GM21717 (cell line): ENCODE data around the gene RNF150.

Experiments
- ATAC-seq: cut with Tn5 transposase; IDR thresholded peaks from one replicate; pipeline ENCODE4 v1.9.1; 2021; ENCODE audit warnings: mild to moderate bottlenecking, moderate library complexity; ENCODE audit not compliant: unreplicated experiment

The RNF150 gene

GRCh38 chr4:141132072-141132708 lies 1.1 kb downstream of the RNF150 start:
- ATAC-seq = peak; percentile 21

- no peak for ATAC-seq
These were observed 1.6 kb downstream of the RNF150 start for GRCh38 chr4:141131723-141132071.

GRCh38 chr4:141130947-141131605 lies 2.2 kb downstream of the RNF150 start:
- ATAC-seq = no peak

DNA sequence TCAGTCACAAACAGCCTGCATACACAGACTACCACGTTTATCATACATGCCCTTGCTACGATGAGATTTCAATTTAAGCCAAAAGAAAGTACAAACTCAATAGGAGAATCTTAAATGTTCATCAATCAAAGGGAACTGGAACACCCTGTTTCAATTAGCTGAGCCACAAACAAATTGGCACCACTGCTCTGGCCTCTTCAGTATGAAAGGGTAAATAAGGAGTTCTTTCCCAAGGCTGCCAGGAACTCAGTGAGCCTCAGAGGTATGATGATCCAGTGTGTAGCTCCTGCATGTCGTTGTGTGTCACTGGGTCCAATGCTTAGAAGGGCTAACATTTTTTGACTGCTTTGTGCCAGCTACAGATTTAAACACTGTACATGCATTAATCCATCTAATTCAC lies 5.4 kb downstream of the RNF150 start:
- ATAC-seq = no peak

DNA sequence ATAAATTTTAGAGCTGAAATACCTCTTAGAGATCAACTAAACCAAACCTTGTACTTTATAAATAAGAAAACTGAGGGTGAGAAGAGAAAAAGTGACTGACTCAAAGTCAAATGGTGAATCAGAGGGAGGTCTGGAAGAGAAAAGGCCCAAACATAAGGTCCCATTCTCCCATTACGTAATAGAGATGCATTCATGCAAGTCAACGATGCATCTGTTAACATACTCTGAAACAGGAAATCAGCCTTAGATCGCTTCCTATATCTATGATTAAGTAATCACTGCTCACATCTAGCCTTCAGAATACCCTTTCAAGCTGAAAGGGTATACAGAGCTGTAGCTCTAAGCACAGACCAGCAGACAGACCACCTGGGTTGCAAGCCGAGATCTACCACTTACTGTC lies 6.5 kb downstream of the RNF150 start:
- ATAC-seq = no peak

DNA sequence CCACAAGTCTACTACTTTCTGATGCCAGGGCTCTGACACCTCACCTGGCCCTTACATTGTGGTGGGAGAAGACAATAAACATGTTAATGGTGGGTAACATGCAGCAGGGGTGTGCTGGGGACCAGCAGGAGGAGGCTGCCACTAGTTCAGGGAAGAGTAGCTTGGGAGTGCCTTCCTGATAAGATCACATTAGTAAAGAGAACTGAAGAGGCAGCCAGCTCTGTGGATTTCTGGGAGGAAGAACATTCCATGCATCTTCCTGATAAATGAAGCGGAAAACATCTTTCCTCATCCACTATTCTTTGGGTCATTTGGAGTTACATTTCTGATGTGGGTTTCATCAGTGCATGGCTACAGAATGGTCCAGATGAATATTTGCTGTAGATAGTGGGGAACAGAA lies 9.0 kb downstream of the RNF150 start:
- no peak for ATAC-seq

DNA sequence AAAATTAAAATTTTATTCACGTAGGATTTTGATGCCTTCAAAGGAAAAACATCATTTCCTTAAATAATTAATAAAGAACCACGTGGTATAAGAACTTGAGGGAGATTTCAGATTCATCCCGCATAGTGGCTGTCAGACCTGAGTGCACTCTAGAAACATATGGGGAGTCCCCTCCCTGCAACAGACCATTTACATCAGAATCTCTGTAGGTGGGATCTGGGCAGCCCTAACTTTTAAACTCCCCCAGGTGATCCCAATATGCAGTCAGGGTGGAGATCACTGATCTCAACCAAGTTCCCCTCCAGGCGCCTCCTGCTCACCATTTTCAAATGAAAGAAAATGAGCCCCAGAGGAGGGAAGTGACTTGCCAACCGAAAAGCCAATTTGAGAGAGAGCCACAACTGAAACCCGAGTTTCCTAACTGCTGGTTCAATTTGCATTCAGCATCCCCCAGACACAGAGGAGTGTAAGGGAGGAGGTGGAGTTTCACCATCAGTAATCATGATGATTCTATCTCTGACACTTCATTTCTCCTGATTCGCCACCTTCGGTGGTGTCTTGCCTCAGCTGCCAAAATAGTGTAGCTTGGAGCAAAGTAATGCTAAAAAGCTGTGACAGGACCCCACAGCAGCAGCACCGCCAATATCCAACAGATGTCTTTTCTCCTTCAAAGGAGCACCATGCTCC lies 11.4 kb downstream of the RNF150 start:
- ATAC-seq = no peak

GRCh38 chr4:141121101-141121500 lies 12.2 kb downstream of the RNF150 start:
- no peak for ATAC-seq

- ATAC-seq = no peak
These were observed 13.2 kb downstream of the RNF150 start for GRCh38 chr4:141120036-141120593.

DNA sequence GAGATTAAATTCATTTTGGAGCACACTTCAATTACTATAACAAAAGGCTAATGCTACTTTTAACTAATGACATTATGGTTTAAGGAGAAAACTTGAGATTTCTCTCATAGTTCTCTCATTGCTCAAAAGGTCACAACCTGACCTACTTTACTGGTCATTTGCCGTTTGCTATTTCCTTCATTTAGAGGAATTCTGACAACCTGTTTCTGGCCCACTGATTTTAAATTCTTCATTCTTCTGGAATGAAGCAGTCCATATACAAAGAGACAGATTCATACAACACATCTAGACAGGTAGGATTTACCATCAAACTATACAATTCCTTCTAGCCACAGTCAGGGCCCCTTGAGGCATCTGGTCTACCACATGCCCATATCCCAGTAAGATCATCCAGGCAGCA lies 14.2 kb downstream of the RNF150 start:
- ATAC-seq = no peak

- no peak for ATAC-seq
These were observed 14.9 kb downstream of the RNF150 start for GRCh38 chr4:141118381-141118780.

GRCh38 chr4:141117935-141118334 lies 15.3 kb downstream of the RNF150 start:
- ATAC-seq = no peak

DNA sequence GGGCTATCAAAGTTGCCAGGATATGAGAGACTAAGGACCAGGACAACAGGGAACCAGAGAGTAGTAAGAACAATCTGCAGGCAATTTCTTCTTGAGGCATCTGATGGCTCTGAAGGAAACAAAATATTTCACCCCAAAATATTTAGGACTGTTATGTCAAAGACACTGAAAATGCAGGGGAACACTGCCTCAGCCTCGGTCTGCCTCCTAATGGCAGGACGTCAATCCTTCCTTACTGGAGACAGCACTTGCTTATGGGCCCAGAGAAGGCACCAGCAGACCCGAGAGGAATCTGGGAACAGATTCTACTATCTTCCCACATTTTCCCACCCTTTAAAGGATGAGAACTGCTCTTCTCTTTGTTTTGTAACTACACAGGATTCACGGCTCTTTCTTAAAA lies 23.3 kb downstream of the RNF150 start:
- ATAC-seq = no peak

GRCh38 chr4:141107927-141108326 lies 25.3 kb downstream of the RNF150 start:
- no peak for ATAC-seq

DNA sequence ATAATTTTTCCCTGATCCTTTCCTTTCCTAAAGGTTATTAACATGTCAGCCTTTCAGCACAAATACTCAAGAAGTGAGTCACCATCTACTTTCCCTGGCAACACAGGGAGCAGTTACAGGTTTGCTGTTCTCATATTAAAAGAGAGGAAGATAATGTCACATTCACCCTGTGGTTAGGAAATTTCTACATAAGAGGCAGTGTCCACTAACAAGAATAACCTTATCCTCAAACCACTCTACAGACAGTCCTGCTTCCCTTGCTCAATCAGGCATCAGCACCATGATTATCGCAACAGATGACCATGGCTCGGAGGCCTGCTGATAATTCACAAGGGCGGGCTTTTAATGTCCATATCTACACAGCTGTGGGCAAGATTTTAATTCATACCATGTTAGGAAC lies 30.9 kb downstream of the RNF150 start:
- no peak for ATAC-seq

GRCh38 chr4:141101511-141101910 lies 31.8 kb downstream of the RNF150 start:
- no peak for ATAC-seq

GRCh38 chr4:141099326-141099725 lies 33.9 kb downstream of the RNF150 start:
- ATAC-seq = no peak

DNA sequence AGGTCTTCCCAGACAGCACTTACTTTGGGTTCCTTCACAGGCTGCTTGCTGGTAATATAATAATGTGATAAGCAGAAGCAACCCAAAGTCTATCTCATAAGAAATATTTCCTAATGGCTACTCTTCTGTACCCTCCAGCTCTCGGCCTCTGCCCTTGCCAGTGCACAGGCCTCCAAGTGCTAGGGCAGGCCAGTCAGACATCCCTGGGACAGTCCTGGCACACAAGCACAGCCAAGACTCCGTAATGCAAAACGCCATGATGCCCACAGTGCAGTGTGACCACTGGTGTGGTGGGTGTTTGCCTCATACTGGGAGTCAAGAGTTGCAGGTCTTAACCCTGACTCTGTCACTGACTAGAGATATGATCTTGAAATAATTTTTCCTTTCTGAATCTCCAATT lies 35.1 kb downstream of the RNF150 start:
- ATAC-seq = no peak

DNA sequence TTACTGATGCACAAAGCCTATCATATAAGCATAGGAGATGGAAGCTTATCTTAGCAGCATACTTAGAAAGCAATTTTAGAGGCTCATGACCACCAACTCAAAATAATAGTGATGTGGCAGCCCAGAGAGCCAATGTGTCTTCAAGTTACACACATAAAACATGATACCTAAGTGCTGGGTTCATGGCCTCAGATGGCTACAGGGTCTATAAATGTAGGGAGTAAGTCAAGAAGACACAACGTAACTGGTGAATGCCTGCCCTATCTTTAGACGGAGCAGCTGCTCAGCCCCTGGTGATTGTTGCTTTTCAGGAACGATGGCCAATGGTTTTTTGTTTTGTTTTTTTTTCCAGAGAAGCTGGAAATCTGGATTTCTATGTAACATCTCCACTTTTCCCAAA lies 42.8 kb downstream of the RNF150 start:
- no peak for ATAC-seq

DNA sequence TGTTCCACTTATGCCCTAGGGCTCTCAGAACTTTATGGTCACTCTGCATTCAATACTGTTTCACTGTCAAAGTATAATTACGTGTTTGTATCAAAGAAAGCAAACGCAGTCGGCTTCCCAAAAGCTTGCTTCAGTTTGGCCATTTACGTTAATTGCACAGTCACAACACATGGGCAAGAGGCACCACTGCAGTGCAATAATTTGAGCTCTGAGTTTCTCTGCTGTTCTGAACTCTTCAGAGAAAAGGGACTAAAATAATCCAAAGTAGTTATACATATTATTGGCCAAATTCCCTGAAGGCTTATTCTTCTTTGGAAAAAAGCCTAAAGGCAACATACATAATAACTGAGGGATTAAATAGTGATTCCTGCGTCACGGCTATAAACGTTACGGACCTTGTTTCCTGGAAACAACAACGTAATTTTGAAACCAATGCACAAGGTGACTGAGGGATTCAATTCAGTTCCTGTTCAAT lies 51.3 kb downstream of the RNF150 start:
- no peak for ATAC-seq

DNA sequence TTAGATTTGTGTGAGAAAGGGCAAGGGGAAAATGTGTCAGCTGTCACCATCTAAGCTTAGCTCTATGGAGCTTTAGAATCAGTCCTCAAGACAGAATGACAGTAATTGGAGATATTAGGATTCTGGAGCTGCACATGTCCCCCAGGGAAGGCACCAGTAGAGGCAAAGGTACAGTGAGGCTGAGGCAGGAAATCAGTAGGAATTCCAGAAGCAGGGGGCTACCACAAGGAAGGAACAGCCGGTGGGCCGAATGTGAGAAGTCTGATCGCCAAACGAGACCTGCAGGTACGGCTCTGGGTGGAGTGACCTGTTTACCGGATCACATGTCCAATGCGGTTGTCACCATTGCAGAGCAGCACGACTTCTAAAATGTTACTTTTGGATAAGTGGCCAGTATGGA lies 52.6 kb downstream of the RNF150 start:
- ATAC-seq = no peak

GRCh38 chr4:141079393-141079930 lies 53.8 kb downstream of the RNF150 start:
- no peak for ATAC-seq
